ENCODE data around the gene PRKAR1A.

The PRKAR1A gene

GRCh38 chr17:68497885-68498319, 14.3 kb upstream of the PRKAR1A start:
- Histone ChIP-seq H3K9me3 (replicated peaks; ENCODE audit: insufficient read depth, low read length) (no peaks in the 10 kb centered on the region), H3F3A (ENCODE audit: insufficient read depth, low read length) (peaks cover 22% of the 10 kb centered on the region), H3K4me2 (ENCODE audit: low read depth, low read length) (peak overlapping the region; percentile 78), H3K27me3 (replicated peaks; ENCODE audit: insufficient read depth, low read length) (no peaks in the 10 kb centered on the region), H3K9ac (ENCODE audit: low read length) (peak overlapping the region; percentile 52), H3K79me2 (ENCODE audit: low read length) (no peaks in the 10 kb centered on the region), H3K36me3 (replicated peaks; ENCODE audit: insufficient read depth, low read length) (no peaks in the 10 kb centered on the region), H2AFZ (ENCODE audit: low read length) (peak overlapping the region; percentile 77), H3K4me1 (ENCODE audit: low read length) (peaks cover 18% of the 10 kb centered on the region), H3K27ac (ENCODE audit: low read length) (peak overlapping the region; percentile 79), H4K20me1 (ENCODE audit: insufficient read depth, low read length) (no peaks in the 10 kb centered on the region), H3K9me2 (replicated peaks; ENCODE audit: insufficient read depth, low read length) (no peaks in the 10 kb centered on the region), H3K4me3 (ENCODE audit: low read length) (peak overlapping the region; percentile 49)
- TF ChIP-seq EZH2phosphoT487 (IDR thresholded peaks at IDR 0.05; ENCODE audit: low read length) (no peak), EZH2 (optimal IDR thresholded peaks at IDR 0.05; ENCODE audit: low read depth, low read length) (no peak)
- TF ChIP-seq, protein P1, sequence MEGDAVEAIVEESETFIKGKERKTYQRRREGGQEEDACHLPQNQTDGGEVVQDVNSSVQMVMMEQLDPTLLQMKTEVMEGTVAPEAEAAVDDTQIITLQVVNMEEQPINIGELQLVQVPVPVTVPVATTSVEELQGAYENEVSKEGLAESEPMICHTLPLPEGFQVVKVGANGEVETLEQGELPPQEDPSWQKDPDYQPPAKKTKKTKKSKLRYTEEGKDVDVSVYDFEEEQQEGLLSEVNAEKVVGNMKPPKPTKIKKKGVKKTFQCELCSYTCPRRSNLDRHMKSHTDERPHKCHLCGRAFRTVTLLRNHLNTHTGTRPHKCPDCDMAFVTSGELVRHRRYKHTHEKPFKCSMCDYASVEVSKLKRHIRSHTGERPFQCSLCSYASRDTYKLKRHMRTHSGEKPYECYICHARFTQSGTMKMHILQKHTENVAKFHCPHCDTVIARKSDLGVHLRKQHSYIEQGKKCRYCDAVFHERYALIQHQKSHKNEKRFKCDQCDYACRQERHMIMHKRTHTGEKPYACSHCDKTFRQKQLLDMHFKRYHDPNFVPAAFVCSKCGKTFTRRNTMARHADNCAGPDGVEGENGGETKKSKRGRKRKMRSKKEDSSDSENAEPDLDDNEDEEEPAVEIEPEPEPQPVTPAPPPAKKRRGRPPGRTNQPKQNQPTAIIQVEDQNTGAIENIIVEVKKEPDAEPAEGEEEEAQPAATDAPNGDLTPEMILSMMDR (IDR thresholded peaks at IDR 0.05; ENCODE audit: low read length) = no peak
- DNase-seq = peak; percentile 83

DNA sequence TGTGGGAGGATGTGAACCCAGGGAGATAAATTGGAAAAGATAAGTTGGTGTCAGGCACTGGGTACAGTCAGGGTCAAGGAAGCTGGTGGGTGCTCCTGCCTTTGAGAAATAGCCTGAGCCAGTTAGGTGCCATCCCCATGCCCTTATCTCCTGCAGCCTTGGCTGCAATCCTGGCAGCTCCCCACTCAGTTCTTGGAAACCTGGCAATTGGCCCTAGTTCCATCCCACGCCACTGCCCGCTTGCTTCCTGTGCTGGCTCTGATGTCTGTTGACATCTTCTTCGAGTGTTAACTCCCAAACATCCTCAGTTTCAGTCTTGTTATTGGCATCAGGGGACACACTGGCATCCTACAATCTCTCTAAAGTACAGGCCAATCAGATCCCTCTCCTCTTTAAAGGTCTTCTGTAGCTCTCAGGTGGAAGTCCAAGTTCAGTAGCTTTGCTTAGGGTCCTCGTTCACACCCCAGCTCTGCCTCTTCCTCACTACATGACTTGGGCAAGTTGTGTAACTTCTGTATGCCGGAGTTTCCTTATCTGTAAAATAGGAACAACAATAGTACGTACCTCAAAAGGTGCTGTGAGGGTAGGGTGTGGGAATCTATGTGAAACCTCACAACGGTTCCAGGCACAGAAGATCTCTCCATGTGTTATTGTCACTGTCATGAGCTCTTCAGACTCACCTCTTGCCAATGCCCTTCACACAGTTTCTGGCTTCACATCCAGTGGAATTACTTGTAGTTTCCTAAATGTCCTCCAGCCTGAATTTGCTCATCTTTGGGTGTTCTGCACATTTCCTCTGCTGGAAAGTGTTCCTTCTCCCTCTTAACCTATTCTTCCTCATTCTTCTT, 13.5 kb upstream of the PRKAR1A start:
- peaks cover 18% of the 10 kb centered on the region for H3K4me1 ChIP-seq (ENCODE audit: low read length)
- no peaks in the 10 kb centered on the region for H3K27me3 ChIP-seq (replicated peaks; ENCODE audit: insufficient read depth, low read length)
- TF ChIP-seq, protein P1 (IDR thresholded peaks at IDR 0.05; ENCODE audit: low read length) = no peak
- no peak for TF ChIP-seq EZH2 (optimal IDR thresholded peaks at IDR 0.05; ENCODE audit: low read depth, low read length)
- no peak for TF ChIP-seq EZH2phosphoT487 (IDR thresholded peaks at IDR 0.05; ENCODE audit: low read length)
- H4K20me1 ChIP-seq (ENCODE audit: insufficient read depth, low read length) = no peaks in the 10 kb centered on the region
- H3K9me3 ChIP-seq (replicated peaks; ENCODE audit: insufficient read depth, low read length) = no peaks in the 10 kb centered on the region
- H3K9ac ChIP-seq (ENCODE audit: low read length) = peak overlapping the region; percentile 52
- no peaks in the 10 kb centered on the region for H3K36me3 ChIP-seq (replicated peaks; ENCODE audit: insufficient read depth, low read length)
- H2AFZ ChIP-seq (ENCODE audit: low read length) = peak overlapping the region; percentile 77
- H3K9me2 ChIP-seq (replicated peaks; ENCODE audit: insufficient read depth, low read length) = no peaks in the 10 kb centered on the region
- H3F3A ChIP-seq (ENCODE audit: insufficient read depth, low read length) = peaks cover 22% of the 10 kb centered on the region
- peak overlapping the region; percentile 79 for H3K27ac ChIP-seq (ENCODE audit: low read length)
- no peaks in the 10 kb centered on the region for H3K79me2 ChIP-seq (ENCODE audit: low read length)
- peak overlapping the region; percentile 78 for H3K4me2 ChIP-seq (ENCODE audit: low read depth, low read length)
- peak overlapping the region; percentile 49 for H3K4me3 ChIP-seq (ENCODE audit: low read length)
- DNase-seq = no peak

DNA sequence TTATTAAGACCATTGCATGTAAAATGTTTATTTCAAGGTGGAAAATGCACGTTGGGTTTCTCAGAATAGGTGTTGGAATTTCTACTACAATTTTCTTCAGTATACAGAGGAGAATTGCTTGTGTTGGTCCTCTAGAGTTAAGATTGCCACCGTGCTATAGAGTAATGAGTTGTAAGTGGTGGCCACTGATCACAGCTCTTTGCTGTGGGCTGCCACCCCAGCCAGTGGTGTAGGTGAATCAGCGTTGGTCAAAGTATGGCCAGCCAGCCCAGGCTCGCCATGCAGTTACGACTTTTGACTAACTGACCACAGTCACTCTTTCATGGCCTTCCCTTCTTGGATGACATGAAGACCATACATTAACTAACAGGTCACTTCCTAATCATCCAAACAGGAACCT, 12.6 kb upstream of the PRKAR1A start:
- H3K79me2 ChIP-seq (ENCODE audit: low read length) = no peaks in the 10 kb centered on the region
- no peaks in the 10 kb centered on the region for H3K9me2 ChIP-seq (replicated peaks; ENCODE audit: insufficient read depth, low read length)
- H4K20me1 ChIP-seq (ENCODE audit: insufficient read depth, low read length) = no peaks in the 10 kb centered on the region
- no peak for TF ChIP-seq EZH2phosphoT487 (IDR thresholded peaks at IDR 0.05; ENCODE audit: low read length)
- no peak for TF ChIP-seq EZH2 (optimal IDR thresholded peaks at IDR 0.05; ENCODE audit: low read depth, low read length)
- TF ChIP-seq, protein P1 (IDR thresholded peaks at IDR 0.05; ENCODE audit: low read length) = no peak
- H3K36me3 ChIP-seq (replicated peaks; ENCODE audit: insufficient read depth, low read length) = no peaks in the 10 kb centered on the region
- no peak overlapping the region for H2AFZ ChIP-seq (ENCODE audit: low read length)
- peaks cover 18% of the 10 kb centered on the region for H3K4me1 ChIP-seq (ENCODE audit: low read length)
- no peaks in the 10 kb centered on the region for H3K9me3 ChIP-seq (replicated peaks; ENCODE audit: insufficient read depth, low read length)
- peaks cover 22% of the 10 kb centered on the region for H3F3A ChIP-seq (ENCODE audit: insufficient read depth, low read length)
- H3K27me3 ChIP-seq (replicated peaks; ENCODE audit: insufficient read depth, low read length) = no peaks in the 10 kb centered on the region
- H3K4me3 ChIP-seq (ENCODE audit: low read length) = no peak overlapping the region
- H3K4me2 ChIP-seq (ENCODE audit: low read depth, low read length) = no peak overlapping the region
- no peak for DNase-seq
- H3K9ac ChIP-seq (ENCODE audit: low read length) = no peak overlapping the region
- H3K27ac ChIP-seq (ENCODE audit: low read length) = no peak overlapping the region

Data from MM.1S (cell line).